Ecto neural progenitor cell (in vitro differentiated cells): ENCODE measurements around the gene HOXA5.

ENCODE experiments used
- DNase-seq: peaks from one replicate; pipeline ENCODE4 v3.0.0-alpha.2; 2018; ENCODE audit warnings: low spot score

HOXA5 gene

DNA sequence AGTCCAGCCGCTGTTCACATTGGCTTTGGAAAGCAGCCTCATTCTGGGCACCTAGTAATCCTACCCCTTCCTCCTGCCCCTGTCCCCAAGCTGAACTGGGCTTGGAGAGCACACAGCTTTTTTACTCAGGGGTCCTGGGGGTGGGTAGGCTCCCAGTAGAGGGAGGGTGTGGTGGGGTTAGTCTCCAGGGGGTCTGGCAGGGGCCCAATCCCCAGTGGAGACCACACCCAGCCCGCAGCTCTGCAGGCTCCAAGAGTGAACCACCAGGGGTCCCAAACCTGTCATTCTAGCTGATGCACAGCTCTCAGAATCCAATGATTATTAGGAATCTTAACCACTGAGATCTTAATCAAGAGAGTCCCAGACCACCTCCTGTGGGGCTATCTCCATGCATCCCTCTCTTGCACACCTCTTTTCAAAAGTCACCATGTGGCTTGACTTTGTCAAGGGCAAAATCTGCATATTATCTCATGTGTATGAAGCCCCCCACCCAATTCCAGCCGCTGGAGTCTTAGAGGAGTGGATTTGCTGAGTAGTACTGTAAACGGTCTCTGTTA lies 38.9 kb upstream of the HOXA5 start:
- no peak for DNase-seq

DNA sequence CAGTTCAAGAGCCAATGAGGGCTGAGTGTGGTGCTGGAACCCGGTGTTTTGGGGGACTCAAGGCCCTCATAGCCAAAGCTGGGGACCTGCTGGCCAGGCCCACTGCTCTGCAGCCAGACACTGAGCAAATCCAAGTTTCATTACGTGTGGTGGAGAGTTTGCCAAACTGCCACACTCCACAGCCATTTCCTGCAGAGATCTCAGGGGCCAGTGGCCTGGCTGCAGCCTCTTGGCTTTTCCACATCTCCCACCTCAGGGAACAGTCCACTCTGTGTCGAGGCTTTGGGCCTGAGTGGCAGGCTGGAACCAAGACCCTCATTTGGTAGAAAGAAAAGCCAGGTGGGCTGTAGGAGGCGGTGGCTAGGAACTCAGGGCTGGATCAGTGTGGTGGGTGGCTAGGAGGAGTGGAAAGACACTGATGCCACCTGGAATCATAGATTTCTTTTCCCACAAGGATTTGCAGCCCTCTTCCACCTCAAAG lies 38.4 kb upstream of the HOXA5 start:
- DNase-seq = no peak

DNA sequence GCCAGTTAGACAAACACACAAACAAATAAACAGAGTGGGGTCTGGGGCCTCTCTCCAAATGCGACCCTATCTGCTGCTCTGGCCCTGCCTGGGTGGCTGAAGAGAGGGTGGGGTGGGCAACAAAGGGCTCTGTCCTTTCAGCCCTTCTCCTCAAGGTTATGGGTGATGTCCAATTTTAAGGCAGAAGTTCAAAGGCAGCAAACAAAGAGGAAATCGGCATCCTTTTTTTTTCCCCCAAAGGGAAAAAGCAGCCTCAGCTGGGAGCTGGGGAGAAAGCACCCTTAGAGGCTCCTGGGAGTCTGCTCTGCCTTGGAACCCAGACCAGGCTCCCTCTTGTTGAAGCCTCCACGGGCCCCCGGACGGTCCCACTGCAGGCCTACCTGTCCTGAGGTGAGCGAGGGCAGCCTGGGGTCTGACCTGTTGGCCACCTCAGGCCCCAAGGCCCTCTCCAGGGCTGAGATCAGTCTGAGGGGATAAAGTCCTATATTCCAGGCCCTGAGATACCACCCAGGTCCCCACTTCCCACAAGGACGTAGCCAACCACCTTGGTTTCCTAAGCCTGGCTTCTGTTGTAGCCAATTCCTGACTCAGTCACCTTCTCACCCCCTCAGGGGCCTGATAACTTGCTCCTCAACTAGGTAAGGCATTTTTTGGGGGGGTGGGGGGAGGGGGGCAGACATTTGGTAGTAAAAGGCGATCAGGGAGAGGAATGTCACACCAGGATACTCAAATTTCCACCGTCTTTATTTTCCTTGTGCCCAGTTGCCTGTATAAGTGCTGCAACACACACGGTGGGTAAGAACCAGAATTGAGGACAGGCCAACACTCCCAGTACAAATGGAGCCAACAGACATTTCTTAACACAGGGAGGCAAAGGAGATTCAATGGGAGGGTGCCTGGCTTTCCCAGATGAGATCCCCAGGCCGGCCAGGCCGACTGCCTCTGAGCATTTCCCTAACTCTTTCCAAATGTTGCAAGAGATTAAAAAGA lies 37.2 kb upstream of the HOXA5 start:
- DNase-seq = no peak

DNA sequence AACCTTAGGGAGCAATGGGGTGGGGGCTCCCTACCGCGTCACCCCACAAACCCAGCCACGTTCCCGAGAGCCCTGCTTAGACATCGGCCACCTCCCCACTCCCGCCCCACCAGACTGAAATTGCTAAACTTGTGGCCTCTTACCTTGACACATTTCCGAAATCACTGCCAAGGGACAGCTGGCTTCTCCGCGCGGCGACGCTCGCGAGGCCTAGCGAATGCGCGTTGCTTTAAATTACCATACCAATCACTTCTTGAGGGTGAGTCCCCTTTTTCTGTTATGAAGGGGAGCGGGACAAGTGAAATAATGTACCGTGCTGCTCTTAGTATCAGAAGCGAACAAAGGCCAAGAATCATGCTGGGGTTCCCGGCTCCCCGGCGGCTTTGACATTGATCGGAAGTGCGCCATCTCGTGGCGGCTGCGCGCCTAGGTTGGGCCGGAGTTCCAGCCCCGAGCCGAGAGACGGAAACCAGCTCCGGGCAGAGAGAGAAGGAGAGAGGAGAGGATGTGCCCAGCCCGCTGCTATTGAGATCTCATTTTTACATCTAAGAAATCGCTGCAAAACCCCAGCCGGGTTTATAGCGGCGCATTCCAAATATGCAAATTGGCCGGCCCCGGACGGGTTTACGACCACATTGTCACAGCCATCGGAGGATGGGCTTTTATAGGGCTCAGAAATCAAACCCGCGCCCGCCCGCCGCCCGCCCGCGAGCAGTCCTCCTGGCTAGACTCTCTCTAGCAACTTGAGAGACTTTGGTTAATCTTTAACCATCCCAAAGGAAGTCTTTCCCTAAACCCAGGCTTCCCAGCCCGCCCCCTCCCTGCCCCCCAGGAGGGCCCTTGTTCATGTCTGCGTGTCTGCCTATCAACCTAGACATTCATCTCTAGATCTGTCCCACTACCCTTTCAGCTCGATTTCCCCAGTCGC lies 36.3 kb upstream of the HOXA5 start:
- DNase-seq = no peak

DNA sequence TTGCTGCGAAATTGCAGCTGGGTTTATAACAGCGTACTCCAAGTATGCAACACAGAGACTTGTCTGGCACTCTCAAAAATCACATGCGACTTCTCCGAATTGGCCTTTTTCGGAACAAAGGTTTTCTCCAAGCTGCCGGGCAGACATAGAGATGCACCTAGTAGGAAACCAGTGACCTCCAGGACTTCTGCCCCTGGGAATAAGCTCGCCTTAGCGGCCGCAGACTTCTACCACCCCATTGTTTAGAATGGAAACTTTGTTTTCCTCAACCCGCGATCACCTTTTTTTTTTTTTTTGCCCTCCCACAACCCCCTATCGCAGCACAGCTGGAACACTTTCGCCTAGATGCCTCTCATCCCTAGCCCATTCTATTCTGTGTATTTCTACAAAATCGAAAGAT lies 35.5 kb upstream of the HOXA5 start:
- no peak for DNase-seq

DNA sequence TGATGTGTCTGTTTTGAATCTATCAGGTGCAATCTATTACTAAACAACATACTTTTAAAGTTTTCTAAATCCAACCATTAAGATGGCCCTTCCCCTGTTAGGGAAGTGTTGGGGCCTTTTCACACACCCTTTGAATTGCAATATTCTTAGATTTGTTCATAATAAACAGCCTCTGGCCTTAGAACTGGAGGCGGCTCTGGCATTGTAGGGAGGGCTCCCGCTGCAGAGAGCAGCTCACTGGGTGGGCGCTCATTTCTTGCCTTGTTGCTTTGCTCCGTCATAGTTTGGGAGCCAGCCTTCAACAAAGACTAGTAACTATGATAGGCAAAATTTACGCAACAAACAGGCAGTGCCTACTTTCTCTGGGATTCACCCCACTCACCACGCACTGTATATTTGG lies 34.9 kb upstream of the HOXA5 start:
- DNase-seq = no peak

DNA sequence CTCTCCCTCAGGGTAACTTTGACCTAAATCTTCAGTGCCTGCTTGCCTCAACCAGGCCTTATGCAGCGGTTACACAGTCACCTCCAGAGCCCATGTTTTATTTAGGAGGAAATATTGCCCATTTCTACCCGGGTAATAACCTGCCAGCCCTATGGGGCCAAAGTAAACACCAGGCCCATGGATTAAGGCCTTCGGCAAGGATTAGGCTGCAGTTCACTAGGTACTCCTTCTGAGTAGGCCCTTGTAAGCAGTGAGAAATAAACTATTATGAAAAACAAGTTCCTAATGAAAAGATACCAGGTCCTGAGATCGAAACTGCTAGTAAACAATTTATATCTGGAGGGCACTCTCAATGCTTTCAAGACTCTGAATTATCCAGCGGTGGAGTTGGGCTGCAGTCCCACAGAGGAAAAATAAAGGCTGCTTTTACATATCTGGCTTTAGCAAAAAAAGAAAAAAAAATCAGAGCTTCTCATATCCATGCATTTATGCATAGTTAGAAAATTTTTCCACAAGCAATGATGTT lies 34.4 kb upstream of the HOXA5 start:
- DNase-seq = no peak

DNA sequence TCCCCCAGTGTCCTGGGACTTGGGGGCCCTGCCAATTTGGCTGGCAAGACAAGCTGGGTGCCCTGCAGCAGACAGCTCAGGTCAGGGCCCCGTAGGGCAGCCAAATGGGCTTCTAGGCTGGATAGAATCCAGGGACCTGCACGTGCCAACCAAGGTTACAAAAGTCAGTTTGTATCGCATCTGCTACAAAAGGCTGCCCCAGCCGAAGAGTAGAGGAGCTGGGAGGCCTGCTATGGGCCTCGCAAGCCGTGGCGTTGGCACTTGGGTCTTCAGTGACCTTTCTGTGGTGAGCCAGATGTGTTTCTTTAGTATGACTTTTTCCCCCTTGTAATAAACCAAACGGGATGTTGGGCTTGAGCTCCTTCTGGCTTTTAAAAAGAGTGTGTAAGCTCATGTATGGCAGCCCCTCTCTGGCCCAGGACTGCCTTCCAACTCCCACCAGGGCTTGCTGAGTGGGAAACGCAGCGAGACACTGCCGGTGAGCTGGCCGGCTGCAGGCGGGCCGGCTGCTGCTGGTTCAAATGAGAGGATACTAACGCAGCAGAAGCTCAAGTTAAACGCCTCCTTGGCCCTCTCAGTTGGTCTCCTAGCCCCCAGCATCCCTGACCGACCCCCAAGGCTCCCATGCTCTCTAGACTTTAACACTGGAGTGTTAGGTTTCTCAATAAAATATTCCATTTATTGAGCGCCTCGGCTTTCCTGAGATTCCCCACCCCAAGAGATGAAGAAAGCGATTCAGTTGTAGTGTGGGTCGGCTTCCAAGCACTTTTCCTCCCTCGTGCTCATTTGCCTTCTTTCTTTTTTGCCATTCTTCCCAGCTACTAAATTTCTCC lies 33.7 kb upstream of the HOXA5 start:
- no peak for DNase-seq

DNA sequence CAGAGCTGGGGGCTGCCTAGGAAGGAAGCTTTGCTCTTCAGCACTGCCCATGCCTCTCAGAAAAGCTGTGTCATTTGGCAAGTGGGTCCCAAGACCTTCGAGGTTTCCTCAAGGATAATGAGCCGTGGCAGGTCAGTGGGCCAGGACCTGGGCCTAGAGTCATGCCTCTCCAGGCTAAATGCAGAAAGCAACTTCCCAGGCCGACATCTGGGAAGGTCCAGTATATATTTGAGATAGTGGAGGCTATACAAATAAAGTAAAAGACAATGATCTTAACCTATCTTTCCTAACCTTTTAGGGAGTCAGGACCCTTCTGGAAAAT lies 33.0 kb upstream of the HOXA5 start:
- DNase-seq = no peak

DNA sequence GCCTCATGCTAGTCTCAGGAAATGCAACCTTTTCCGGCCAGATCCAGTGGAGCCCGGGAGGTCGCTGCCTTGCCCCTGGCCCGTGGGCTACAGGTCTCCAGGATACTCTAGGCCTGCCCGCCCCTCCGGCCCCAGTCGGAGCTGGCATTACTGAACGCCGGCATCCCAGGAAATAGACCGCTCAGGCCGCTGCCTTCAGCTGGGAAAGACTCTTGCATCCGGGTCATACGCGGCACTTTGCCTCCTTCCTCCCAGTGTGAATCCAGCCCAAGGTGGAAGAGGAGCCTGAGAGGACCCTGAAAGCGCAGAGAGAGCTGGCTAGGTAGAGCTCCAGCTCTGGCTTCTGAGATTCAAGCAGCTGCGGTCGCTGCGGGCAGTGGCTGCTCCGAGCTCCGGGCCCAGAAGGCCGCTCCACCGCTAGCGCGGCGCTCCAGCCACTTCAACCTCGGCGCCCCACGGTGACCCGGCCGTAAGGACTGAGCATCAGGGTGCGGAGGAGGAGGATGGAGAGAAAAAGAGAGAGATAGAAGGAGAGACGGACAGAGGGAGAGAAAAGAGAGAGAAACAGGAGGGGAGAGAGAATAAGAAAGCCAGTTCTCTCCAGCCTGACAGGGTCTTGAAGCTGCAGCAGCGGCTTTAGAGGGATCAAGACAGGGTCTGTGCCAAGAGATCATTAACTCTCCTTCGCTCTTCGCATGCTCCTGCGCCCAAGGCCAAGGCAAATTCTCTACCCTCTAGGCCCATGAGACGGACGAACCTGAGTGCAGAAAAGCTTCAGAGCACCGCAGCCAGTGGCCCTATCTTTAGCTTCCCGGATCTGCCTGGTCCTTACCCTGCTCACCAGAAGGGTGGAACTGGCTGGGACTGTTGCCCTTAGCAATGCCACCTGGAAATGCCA lies 32.4 kb upstream of the HOXA5 start:
- DNase-seq = no peak

DNA sequence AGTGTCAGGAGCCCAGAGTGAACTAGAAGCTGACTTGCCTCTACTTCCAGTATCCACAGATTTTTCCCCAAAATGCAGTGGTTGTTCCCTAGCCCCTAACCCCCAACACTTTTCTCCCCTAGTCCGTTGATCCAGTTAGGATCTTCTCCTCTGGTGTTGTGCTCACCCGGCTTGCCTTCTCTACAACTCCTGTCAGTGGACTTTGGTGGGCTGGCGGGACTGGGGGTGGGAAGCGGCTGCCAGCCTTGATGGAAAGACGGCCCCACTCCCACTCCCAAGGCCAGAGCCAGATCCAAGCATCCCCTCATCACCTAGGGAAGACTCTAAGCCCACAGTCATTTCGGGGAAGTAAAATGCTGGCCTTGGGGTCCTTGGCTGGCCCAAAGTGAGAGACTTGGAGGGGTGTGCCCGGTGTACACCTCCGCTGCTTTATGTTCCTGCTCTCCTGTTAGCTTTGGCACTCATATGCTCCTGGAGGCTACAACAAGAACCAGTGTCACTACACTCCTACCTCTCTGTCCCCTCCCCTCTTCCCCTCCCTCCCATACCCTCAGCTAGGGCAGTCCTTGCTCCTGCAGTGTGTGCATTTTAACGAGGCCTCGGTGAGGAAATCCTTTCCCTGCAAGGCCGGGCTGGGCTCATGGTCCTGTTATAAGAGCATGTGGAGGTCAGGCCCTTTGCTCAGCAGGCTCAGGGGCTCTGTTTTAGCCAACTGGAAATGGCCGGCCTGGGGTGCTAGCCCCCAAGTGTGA lies 31.6 kb upstream of the HOXA5 start:
- no peak for DNase-seq

DNA sequence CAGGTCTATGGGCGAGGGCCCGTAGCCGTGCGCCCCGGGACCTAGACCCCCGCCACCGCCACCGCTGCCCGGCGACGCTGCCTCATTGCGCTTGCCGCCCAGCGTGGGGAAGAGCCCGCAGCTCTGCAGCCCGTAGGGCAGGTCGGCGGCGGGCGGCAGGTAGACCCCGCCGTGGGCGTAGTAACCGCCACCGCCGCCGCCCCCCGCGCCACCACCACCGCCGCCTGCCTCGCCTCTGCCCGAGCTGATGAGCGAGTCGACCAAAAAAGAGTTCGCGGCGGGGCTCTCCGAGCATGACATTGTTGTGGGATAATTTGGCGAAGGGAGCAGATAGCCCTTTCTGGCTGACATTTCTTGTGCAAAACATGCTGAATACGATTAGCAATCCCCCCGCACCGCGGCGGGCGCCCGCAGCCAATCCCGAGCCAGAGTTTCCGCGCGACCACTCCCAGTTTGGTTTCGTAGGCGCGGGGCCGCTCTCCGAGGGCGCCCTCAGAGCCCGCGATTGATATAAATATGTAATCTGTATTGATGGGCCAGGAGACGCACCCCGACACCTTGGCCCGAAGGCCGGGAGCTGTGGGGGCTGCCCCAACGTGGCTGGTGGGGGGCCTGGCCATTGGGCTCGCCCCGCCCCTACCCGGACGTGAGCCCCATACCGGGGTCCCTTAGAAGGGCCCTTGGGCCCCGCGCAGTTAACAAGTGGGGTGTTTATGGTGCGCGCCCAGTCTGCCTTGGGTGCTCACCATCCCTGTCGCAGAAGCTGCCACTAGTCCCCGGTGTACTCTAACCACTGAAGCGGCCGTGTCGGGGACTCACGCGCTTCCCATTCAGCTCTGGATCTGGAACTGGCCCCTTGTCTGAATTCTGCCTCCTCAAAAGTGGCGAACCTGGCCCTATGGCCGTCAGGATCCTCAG lies 30.7 kb upstream of the HOXA5 start, which contains the start of gene HOXA10:
Gene HOXA10 (minus strand): TSS at position 365 of the 918 bp plus-strand sequence. CDS start 14 bp downstream, at position 351.
- DNase-seq = no peak

DNA sequence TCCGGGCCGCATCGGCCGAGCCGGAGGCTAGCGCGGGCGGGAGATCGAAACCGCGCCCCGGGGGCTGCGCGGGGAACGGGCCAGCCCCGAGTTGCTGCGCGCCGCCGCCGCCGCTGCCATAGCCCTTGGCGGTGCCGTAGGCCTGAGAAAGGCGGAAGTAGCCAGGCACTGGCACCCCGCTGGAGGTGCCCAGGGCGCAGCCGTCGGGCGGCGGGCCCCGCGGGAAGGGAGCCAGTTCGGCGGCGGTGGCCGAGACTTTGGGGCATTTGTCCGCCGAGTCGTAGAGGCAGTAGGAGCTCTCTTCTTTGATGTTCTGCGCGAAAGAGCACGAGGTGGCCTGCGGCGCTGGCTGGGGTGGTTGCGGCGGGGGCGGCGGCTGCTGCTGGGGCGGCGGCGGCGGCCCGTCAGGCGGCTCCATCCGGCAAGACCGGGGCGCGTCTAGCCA lies 30.1 kb upstream of the HOXA5 start:
- DNase-seq = no peak

DNA sequence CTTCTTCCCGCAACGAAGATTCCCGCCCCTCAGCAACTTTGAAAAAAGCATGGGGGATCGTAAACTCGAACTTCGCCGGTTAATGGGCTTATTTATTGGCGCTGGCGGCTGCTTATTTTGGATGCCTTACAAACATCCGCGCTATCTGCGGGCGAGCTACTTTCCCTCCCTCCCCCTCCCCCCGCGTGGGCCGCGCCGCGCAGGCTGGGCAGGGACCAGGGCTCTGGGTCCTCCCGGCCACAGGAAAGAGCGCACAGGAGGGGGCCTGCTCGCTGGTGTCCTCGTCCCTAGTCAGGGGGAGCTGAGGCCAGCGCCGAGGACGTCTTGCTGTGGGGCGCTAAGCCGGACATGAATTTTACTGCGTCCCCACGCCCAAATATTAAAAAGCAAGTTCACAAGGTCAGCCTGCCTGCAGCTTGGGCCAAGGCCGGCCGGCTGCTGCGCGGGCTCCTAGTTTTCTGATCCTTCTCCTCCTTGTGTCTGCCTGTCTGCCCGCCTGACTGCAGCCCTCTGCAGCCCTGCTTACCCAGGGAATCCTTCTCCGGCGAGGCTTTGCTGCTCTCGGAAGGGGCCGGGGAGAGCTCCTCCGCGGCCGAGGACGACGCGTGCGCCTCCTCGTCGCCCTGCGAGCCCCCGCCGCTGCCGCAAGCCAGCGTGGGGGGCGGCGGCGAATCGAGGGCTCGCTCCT lies 29.5 kb upstream of the HOXA5 start:
- no peak for DNase-seq

DNA sequence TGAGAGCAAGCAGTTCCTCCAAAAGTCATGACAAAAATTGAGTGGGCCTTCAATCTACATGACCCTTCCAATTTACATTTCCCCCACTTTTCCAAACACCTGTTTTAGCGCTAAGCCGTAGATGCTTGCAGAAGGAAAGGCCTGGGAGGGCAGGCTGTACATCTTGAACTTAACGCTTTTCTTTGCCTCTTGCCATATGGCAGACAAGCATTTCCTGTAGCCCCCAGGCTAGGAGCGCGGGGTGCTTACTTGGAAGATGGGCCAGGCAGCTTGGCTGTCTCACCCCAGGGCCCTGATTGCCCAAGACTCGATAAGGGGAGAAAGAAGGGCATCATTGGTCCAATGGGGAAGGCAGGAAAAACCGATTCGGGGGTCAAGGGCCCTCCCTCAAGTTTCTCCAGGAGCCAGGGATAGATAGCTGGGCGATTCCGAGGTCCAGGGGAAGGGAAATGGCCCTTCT lies 28.9 kb upstream of the HOXA5 start:
- no peak for DNase-seq

DNA sequence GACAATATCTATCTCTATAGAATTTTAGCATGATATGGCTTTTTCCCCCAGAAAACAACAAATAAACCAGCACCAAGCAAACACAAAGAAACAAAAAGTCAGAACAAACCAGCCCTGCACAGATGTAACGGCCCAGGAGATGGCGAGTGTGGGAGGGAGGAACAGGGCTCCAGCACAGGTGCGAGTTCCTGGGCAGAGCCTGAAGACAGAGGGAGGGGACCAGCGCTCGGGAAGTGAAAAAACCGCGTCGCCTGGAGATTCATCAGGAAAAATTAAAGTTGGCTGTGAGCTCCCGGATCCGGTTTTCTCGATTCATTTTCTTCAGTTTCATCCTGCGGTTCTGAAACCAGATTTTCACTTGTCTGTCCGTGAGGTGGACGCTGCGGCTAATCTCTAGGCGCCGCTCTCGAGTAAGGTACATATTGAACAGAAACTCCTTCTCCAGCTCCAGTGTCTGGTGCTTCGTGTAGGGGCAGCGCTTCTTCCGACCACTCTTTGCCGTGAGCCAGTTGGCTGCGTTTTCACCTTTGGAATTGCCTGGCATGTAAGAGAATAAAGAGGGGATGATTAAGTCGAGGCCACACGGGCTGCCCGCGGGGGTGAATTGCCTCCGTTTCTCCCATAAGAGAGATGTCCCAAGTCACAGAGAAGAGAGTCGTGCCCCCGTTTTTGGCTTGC lies 28.3 kb upstream of the HOXA5 start:
- DNase-seq = no peak

DNA sequence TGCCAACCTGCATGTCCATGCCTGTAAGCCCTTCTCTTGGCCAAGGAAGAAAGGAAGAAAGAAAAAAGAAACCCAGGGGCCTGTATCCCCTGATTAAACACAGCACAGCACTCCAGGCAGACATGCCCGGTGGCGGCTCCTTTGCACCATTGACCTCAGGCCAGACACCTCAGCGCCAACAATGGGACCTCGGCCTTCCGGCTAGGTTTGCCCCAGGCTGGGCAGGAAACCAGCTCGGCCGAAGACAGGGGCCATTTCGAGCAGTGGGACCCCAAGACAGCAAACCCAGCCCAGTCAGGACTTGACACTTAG lies 27.8 kb upstream of the HOXA5 start:
- no peak for DNase-seq
